GM19438 (cell line): ENCODE data around the gene MYOG.

ENCODE experiments used
- ATAC-seq: cut with Tn5 transposase; IDR thresholded peaks from one replicate; pipeline ENCODE4 v1.9.1; 2021; ENCODE audit warnings: low read depth; ENCODE audit not compliant: unreplicated experiment

The MYOG gene

GRCh38 chr1:203117611-203118575, 32.1 kb upstream of the MYOG start:
- ATAC-seq, result no peak

DNA sequence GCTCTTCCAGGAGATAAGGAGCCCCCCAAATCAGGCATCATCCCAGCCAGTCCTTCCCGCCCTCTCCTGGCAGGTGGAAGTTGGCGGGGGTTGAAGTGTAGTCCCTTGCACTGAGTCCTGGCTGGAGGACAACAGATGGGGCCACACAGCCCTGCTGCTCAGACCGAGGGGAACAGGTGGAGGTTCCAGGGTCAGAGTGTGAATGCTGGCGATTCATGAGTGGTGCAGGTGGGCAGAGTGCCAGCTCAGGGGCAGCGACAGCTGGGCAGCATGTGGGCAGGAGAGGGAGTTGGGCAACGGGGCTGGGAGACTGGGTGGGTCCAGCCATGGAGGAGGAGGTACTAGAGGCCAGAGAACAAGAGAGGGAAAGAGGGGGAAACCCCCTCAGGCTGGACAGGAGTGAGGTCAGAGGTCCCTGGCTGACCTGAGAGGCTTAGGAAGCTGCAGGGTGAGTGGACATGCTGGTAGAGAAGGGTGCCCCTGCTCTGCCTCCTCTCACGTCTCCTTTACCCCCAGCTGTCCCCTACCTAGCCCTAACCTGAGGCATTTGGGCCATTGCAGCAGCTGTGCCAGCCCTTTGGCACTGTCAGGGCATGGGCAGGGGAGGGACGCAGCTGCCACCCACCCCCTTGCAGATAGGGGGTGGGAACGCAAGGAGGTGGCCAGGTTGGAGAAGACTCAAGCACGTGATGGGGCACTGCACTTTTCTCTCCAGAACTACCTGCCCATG, 30.4 kb upstream of the MYOG start:
- no peak for ATAC-seq

GRCh38 chr1:203114202-203114601, 28.4 kb upstream of the MYOG start:
- ATAC-seq, result no peak

DNA sequence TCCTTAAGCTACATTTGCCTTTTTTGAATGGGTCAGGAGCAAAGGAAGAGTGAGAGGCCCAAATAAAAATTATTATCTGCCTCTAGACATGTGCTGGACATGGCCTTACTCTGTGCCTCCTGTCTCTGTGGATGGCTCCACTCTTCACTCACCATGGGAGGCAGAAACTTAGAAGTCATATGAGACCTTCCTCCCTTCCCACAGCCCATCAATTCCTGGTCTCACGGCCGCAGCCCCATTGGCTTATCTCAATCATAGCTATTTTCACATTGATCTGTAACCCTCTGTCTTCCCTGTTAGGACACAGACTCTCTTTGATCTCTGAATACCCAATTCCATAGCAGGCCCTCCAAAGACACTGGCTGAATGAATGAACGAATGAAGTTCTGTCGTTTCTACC, 27.5 kb upstream of the MYOG start:
- no peak for ATAC-seq

DNA sequence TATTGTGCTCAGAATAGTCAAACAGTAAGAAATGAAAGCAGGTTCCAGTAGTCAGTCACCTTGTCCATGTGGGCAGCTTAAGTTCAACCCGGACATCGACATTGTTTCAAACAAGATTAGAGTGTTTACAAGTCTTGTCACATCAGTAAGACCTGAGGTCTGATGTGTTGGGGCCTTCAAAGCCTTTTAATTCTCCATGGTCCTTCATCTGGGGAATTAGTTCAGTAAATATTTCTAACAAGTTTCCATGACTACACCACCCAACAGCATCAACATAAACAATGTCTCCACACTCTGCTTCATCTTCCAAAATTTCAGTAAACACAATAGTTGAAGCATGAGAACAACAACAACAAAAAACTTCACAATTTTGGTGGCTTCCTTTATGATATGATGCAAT, 26.7 kb upstream of the MYOG start:
- ATAC-seq, result no peak

- ATAC-seq, result no peak
Measured at GRCh38 chr1:203104789-203105390, 19.1 kb upstream of the MYOG start.

- no peak for ATAC-seq
Measured at GRCh38 chr1:203103829-203104495, 18.1 kb upstream of the MYOG start.

DNA sequence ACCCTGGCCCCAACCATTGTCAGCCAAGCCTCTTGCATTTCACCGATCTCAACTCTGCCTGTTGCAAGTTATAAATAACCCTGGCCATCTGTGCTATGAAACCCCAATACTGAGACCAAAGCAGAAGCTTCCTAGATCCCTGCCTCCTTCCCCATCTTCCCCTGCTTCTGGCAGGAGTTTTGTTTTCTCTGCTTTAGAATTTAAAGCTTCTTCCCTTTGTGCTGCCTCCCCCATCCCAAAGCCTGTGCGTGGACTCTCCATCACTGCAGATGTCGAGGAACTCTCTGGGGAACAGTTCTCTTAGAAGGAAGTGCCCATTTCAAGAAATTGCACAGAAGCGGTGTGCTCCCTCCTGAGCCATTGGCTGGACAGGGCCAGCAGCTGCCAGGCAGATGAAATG, 17.4 kb upstream of the MYOG start:
- no peak for ATAC-seq

DNA sequence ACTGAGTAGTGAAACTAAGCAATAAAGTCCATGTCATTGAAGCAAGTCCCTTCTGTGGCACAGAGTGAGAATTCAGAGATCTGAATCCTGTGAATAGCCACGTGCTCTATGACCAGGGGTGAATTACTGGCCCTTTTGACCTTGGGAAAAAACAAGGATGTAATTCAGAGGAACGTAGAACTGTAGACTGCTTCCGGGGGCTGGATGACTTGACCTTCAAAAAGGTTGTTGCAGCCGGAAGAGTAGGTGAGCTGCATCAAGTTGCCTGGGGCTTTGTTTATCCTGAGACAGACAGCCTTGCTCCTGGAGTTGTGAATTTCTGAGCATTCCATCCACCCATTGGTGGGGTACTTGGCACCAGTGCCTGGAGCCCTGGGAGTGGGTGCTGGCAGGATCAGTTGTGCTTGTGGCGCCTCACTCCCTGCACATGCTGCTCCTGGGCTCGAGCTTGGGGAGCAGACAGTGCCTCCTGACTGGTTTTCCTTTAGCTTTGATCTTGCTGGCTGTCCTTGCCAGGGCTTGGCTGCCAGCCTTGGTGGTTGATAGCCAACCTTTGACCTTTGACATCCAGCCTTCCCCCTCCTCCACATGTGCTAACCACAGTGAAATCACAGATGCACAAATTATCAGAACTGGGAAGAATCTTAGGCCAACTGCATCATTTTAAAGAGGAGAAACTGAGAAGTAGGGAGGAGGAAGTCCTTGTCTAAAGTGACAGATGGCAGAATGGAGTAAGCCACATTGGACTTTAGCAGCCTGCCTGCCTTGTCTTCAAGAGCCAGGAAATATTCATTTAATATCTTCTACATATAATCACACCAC, 16.2 kb upstream of the MYOG start:
- ATAC-seq, result no peak

- no peak for ATAC-seq
Measured at GRCh38 chr1:203100516-203100869, 14.7 kb upstream of the MYOG start.

- no peak for ATAC-seq
Measured at GRCh38 chr1:203099805-203100515, 14.1 kb upstream of the MYOG start.

GRCh38 chr1:203098914-203099520, 13.2 kb upstream of the MYOG start:
- no peak for ATAC-seq

DNA sequence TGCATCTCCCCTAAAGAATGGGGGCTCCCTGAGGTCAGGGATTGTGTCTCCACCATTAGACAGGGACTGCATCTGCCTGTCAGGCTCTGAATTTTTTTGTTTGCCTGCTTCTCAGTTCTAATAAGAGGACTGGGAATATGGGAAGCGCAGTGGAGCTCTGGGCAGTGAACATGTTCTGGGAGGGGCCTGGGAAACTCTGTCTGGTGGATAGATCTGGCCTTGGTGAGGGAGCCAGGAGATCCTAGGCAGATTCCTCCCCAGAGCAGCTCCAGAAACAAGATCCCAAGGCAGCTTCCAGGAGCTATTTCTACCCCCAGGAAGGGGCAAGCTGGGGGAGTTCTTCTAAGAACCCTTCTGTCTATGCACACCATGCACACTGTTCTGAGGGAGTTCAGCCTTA, 12.6 kb upstream of the MYOG start:
- ATAC-seq, result no peak

DNA sequence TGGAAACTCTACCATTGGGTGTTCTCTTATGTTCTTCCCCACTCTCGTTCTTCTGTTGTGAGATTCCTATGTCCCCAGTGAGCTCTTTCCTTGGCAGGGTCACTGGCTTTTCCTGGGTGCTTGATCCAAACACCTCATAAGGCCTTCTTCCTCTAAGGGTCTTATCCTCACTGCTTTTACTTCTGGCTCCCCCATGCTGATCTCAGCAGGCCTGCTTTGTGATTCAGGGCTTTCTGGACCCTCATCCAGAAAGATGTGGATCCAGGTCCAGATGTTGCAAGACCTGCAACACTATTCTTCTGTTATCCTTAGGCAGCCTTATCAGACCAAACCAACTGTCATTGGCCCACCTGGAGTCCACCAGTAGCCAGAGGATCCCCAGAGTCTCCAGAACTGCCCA, 11.2 kb upstream of the MYOG start:
- no peak for ATAC-seq

GRCh38 chr1:203096566-203096965, 10.8 kb upstream of the MYOG start:
- no peak for ATAC-seq

DNA sequence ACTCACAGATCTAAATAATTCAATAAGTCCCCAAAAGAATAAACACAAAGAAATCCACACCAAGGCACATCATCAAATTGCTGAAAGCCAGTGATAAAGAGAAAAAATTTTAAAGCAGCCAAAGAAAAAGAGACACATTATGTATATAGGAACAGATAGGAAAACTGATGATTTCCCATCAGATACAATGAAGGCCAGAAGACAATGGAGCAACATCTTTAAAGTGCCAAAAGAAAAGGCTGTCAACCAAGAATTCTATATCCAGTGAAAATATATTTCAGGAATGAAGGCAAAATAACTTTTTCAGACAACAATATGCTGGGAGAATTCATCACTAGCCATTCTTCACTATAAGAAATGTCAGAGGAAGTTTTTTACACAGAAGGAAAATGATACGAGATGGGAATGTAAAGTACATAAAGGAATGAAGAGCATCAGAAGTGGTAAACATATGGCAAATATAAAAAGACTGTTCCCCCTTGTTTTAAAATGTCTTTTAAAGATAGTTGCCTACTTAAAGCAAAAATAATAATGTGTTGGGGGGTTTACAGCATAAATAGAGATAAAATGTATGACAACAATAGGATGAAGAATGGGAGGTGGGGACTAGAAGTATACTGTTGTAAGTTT, 9.4 kb upstream of the MYOG start:
- no peak for ATAC-seq

DNA sequence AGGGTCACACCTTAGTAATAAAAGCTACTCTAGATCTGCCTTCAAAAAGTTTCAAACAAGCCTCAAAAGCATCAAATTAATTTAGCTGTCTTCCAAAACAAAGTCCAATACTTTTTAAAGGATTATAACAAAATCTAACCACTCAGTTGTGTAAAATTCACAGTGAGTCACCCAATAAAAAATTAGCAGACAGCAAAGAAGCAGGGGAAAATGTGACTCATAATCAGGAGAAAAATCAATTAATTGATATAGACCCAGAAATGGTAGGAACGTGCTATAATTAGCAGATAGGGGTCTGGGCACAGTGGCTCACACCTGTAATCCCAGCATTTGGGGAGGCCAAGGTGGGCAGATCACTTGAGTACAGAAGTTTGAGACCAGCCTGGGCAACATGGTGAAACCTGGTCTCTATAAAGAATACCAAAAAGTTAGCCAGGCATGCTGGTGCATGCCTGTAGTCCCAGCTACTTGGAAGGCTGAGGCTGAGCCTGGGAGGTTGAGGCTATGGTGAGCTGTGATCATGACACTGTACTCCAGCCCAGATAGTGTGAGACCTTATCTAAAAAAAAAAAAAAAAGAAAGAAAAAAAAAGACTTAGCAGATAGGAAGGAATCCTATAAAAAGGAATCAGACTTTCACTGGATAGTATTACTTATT, 8.1 kb upstream of the MYOG start:
- ATAC-seq, result no peak

- ATAC-seq, result no peak
Measured at GRCh38 chr1:203091761-203092330, 6.0 kb upstream of the MYOG start.
